Upper lobe of right lung (tissue), 1 donor: ENCODE results near the gene MANEAL. TPM values are rescaled to one million over a fixed set of nuclear protein-coding genes. Genes with fewer than 3 reads are reported as not detected.

Experiments
- ATAC-seq: fragments of 200-7000 bp; cut with Tn5 transposase; one replicate; pipeline ENCODE4 v1.9.1; 2020; ENCODE audit warnings: mild to moderate bottlenecking, moderate library complexity
- DNase-seq: peaks from one replicate; pipeline ENCODE4 v3.0.0-alpha.2; 2020
- H3K27ac ChIP-seq: fragments of 200-600 bp; one replicate; pipeline ENCODE4 v1.8.0; 2022
- H3K27me3 ChIP-seq: fragments of 200-600 bp; one replicate; pipeline ENCODE4 v1.8.0; 2022; ENCODE audit warnings: mild to moderate bottlenecking
- H3K36me3 ChIP-seq: fragments of 200-600 bp; one replicate; pipeline ENCODE4 v1.8.0; 2022
- H3K4me1 ChIP-seq: fragments of 200-600 bp; one replicate; pipeline ENCODE4 v1.8.0; 2022
- H3K4me3 ChIP-seq: fragments of 200-600 bp; one replicate; pipeline ENCODE4 v1.8.0; 2022; ENCODE audit warnings: mild to moderate bottlenecking
- H3K9me3 ChIP-seq: fragments of 200-600 bp; one replicate; pipeline ENCODE4 v1.8.0; 2022
- CTCF ChIP-seq: fragments of 200-600 bp; IDR thresholded peaks from one replicate; pipeline ENCODE4 v1.8.0; 2022; ENCODE audit warnings: antibody characterized with exemption
- intact Hi-C: fragments of 100-400 bp; cut with DNase I; formaldehyde crosslinking; loops from one replicate; pipeline ENCODE4 v1.11.0; 2022
- long read RNA-seq: library from polyadenylated mRNA; unstranded; transcript quantifications from one replicate; pipeline ENCODE4 v2.0.0, GENCODE V29; 2021
- total RNA-seq: library from RNA; stranded (reverse); fragmentation: NEBNext Ultra II Directional; extraction: Animal tissue kit (Norgen Biotek cat#: 25700); gene quantifications from one replicate; pipeline ENCODE4 v1.2.1, GENCODE V29; 2021
- donor health status: DM: no; HTN: yes; CAD: no; lungs with severe emphysema.

Gene MANEAL, protein sequence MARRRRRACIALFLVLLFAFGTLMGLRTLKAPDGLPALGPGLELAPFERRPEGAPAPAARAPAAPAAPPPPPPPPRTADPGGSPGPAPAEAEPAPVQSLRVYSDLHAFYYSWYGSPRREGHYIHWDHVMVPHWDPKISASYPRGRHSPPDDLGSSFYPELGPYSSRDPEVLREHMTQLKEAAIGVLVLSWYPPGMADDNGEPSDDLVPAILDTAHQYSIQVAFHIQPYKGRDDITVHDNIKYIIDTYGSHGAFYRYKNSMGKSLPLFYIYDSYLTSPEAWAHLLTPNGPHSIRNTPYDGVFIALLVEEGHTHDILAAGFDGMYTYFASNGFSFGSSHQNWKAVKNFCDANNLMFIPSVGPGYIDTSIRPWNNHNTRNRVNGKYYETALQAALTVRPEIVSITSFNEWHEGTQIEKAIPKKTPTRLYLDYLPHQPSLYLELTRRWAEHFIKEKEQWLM
- total RNA-seq, result 6.9 TPM
- long read RNA-seq, transcript MANEAL-202 (4 exons, 2,685 nt), result major isoform, 14 of 18 reads
- long read RNA-seq, partial matches to known transcripts, result 0 of 18 reads
- long read RNA-seq, other reads (novel, unspliced or antisense), result 1 of 18 reads

- H3K27ac ChIP-seq, result no peak within 1 kb of the TSS
- H3K4me1 ChIP-seq, result peaks cover 15% of the 10 kb centered on the region
- intact Hi-C loops, result no loop called here
- H3K4me3 ChIP-seq, result peak within 1 kb of the TSS; percentile 56
- H3K36me3 ChIP-seq, result no peaks in the 10 kb centered on the region
- peak; percentile 89 for ATAC-seq
- peaks cover 4% of the 10 kb centered on the region for H3K27me3 ChIP-seq
- no peak for TF ChIP-seq CTCF
- no peaks in the 10 kb centered on the region for H3K9me3 ChIP-seq
- DNase-seq, result peak; percentile 82
These were observed at the start of gene MANEAL for GRCh38 chr1:37793773-37794371. MANEAL (plus strand) TSS chr1:37793847; CDS start chr1:37794183, 336 bp downstream.

- H3K27ac ChIP-seq, result no peak overlapping the region
- H3K4me3 ChIP-seq, result no peak overlapping the region
- no peak for TF ChIP-seq CTCF
- peaks cover 35% of the 10 kb centered on the region for H3K27me3 ChIP-seq
- ATAC-seq, result no peak
- H3K4me1 ChIP-seq, result no peaks in the 10 kb centered on the region
- DNase-seq, result no peak
- intact Hi-C loops, result no loop called here
- H3K36me3 ChIP-seq, result no peaks in the 10 kb centered on the region
- H3K9me3 ChIP-seq, result no peaks in the 10 kb centered on the region
These were observed 46.8 kb upstream of the MANEAL start for GRCh38 chr1:37746806-37747205.

DNA sequence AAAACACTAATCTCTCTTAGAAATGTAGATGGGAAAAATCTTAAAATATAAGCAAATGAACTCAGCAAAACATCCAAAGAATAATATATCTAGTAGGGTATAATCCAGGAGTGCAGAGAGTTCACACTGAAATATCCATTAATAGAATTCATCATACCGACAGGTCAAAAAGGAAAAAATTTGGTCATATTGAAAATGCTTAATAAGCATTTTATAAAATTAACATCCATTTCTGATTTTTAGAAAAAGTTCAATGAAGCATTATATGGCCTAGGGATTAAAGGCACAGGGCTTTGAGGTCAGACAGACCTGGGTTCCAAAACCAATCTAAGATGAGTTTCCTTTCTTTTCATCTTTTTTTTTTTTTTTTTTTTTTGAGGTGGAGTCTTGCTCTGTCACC, 45.1 kb upstream of the MANEAL start:
- H3K4me1 ChIP-seq, result peaks cover 5% of the 10 kb centered on the region
- no peak overlapping the region for H3K27ac ChIP-seq
- no peaks in the 10 kb centered on the region for H3K9me3 ChIP-seq
- peaks cover 44% of the 10 kb centered on the region for H3K27me3 ChIP-seq
- no peak for TF ChIP-seq CTCF
- intact Hi-C loops, result no loop called here
- ATAC-seq (no peak), DNase-seq (no peak)
- no peak overlapping the region for H3K4me3 ChIP-seq
- no peaks in the 10 kb centered on the region for H3K36me3 ChIP-seq

DNA sequence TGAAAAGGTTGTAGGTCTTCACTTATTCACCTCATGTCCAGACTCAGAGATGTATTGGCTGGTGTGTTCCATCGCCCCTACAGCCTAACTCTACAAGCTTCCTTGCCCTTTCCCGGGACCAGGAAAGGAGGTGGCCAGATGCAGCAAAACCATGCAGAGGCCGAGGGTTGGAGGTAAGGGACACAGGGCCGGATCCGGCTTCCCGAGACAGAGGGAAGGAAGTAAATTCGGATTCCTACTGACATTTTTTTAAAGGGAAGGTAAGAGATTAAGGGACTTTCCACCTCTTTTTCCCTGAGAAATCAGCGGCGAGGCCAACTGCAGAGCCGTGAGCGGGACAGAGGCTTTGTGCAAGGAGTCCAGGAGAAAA, 41.4 kb upstream of the MANEAL start:
- ATAC-seq, result no peak
- H3K4me3 ChIP-seq, result peak overlapping the region; percentile 30
- intact Hi-C loops, result no loop called here
- H3K27ac ChIP-seq, result no peak overlapping the region
- H3K36me3 ChIP-seq, result no peaks in the 10 kb centered on the region
- H3K9me3 ChIP-seq, result no peaks in the 10 kb centered on the region
- H3K4me1 ChIP-seq, result peaks cover 5% of the 10 kb centered on the region
- no peak for TF ChIP-seq CTCF
- peaks cover 64% of the 10 kb centered on the region for H3K27me3 ChIP-seq
- DNase-seq, result no peak

DNA sequence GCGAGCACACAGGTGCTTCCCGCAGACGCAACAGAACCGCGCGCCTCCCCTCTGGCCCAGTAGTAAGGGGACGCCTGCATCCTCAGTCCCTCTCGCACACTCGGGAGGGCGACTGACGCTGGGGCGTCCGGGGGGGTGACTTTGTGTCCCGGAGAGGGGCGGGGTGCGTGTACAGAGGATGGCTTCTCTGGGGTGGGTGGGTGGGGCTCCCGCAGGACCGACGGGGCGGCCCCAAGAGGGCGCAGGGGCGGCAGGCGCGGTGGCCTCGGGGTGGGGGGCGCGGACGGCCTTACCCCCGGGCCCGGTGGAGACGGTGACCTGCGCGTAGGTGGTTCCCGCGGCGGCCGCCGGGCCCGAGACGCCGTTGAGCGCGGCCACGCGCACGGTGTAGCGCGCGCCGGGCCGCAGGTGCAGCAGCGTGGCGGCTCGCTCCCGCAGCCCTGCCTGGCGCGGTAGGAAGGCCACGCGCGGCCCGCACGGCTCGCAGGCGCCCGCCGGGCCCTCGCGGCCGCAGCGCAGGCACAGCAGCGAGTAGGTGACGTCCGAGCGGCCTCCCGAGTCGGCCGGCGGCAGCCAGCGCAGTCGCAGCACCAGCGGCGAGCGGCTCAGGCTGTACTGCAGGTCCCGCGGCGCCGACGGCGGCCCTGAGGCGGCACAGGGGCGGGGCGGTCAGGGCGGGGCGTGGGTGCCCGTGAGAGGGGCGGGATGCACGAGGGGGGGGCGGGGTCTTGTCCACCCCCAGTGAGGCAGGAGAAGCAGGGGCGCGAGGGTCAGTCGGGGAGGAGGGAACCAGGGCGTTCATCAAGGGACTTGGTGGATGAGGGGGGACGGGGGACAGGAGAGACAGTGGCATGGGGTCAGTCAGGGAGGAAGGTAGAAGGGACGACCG, 40.8 kb upstream of the MANEAL start:
- Histone ChIP-seq H3K36me3 (no peaks in the 10 kb centered on the region), H3K27ac (no peak overlapping the region), H3K4me1 (peaks cover 5% of the 10 kb centered on the region), H3K4me3 (peak overlapping the region; percentile 30), H3K9me3 (no peaks in the 10 kb centered on the region), H3K27me3 (peaks cover 68% of the 10 kb centered on the region)
- intact Hi-C loops, result no loop called here
- DNase-seq (peak; percentile 74), ATAC-seq (peak; percentile 79)
- TF ChIP-seq CTCF, result no peak
